K562 (cell line): ENCODE data around the gene DPY19L3.
"Not testable (repeated sequence)": the region's sequence is repeated elsewhere in the genome, so short reads cannot be mapped to it uniquely, and the experiment has no call there.

Source experiments
- CTCF ChIP-seq, 3 experiments: IDR thresholded peaks in 2 of 3; conservative IDR thresholded peaks in 1 of 3; 2 replicates each; pipeline ENCODE4 v1.5.1; 2011 to 2012; ENCODE audit warnings: low read length in 3 of 3, mild to moderate bottlenecking in 3 of 3, control low read depth in 2 of 3, improper control_type of control experiment in 1 of 3, inconsistent platforms in 1 of 3, low read depth in 1 of 3, mixed read lengths in 1 of 3, moderate library complexity in 1 of 3; ENCODE audit not compliant: insufficient read depth in 2 of 3
- FOXP4 ChIP-seq: sonication (generic); formaldehyde crosslinking; IDR thresholded peaks from 2 replicates; pipeline ENCODE4 v1.8.0; 2022; ENCODE audit warnings: mild to moderate bottlenecking, missing genetic modification reagents, borderline replicate concordance
- SOX6 ChIP-seq: fragments of 450-650 bp; IDR thresholded peaks from 2 replicates; pipeline ENCODE4 v1.6.1; 2014; ENCODE audit warnings: mild to moderate bottlenecking

GRCh38 chr19:32374362-32374761 lies 31.2 kb upstream of the DPY19L3 start:
- not testable (repeated sequence) for TF ChIP-seq CTCF (IDR thresholded peaks at IDR 0.05 in 2 of 3, conservative IDR thresholded peaks at IDR 0.05 in 1 of 3; ENCODE audit: insufficient read depth in 2 of 3, low read depth in 1 of 3, low read length in 3 of 3); FOXP4 (CRISPR knock-in tag); SOX6
